ENCODE results near the gene COL9A1. TPM values are rescaled to one million over a fixed set of nuclear protein-coding genes. Genes with fewer than 3 reads are reported as not detected.
A peak's percentile ranks its signal among the peaks of the same experiment; 100 is the strongest.
"Not testable (repeated sequence)": the region's sequence is repeated elsewhere in the genome, so short reads cannot be mapped to it uniquely, and the experiment has no call there.

COL9A1 gene
- total RNA-seq = under 1 TPM in 1 of 2 donors, not detected in 1; 0.17 TPM

GRCh38 chr6:70303034-70303525 lies at the start of gene COL9A1:
Gene COL9A1, minus strand, starts transcription at chr6:70303084. Its CDS starts 160 bp downstream, at chr6:70302924.
- ATAC-seq (replicated peaks) = no peak
- Mint-ChIP-seq H3K27ac (no peak within 1 kb of the TSS), H3K9me3 (no peaks in the 10 kb centered on the region), H3K4me3 (no peak within 1 kb of the TSS), H3K4me1 (no peaks in the 10 kb centered on the region), H3K27me3 (peaks cover 50% of the 10 kb centered on the region), H3K36me3 (ENCODE audit: low read depth) (no peaks in the 10 kb centered on the region)

- H3K27ac Mint-ChIP-seq = no peak overlapping the region
Observed at GRCh38 chr6:70351461-70351860, 48.6 kb upstream of the COL9A1 start.

GRCh38 chr6:70345619-70346018 lies 42.7 kb upstream of the COL9A1 start:
- H3K27me3 Mint-ChIP-seq = peaks cover 35% of the 10 kb centered on the region
- no peak overlapping the region for H3K27ac Mint-ChIP-seq
- H3K9me3 Mint-ChIP-seq = no peaks in the 10 kb centered on the region
- ATAC-seq (replicated peaks) = no peak
- no peak overlapping the region for H3K4me3 Mint-ChIP-seq
- H3K4me1 Mint-ChIP-seq = no peaks in the 10 kb centered on the region
- H3K36me3 Mint-ChIP-seq (ENCODE audit: low read depth) = no peaks in the 10 kb centered on the region

More at GRCh38 chr6:70351461-70351860, 48.6 kb upstream of the COL9A1 start:
- Mint-ChIP-seq H3K4me1 (no peaks in the 10 kb centered on the region), H3K4me3 (no peak overlapping the region), H3K27me3 (peaks cover 2% of the 10 kb centered on the region), H3K9me3 (no peaks in the 10 kb centered on the region), H3K36me3 (ENCODE audit: low read depth) (no peaks in the 10 kb centered on the region)
- ATAC-seq (replicated peaks) = no peak

- H3K4me3 Mint-ChIP-seq = no peak overlapping the region
- no peaks in the 10 kb centered on the region for H3K4me1 Mint-ChIP-seq
- no peaks in the 10 kb centered on the region for H3K9me3 Mint-ChIP-seq
- H3K36me3 Mint-ChIP-seq (ENCODE audit: low read depth) = no peaks in the 10 kb centered on the region
- no peak overlapping the region for H3K27ac Mint-ChIP-seq
- ATAC-seq (replicated peaks) = no peak
- peaks cover 36% of the 10 kb centered on the region for H3K27me3 Mint-ChIP-seq
Observed at GRCh38 chr6:70343313-70343712, 40.4 kb upstream of the COL9A1 start.

GRCh38 chr6:70339810-70340209 lies 36.9 kb upstream of the COL9A1 start:
- not testable (repeated sequence) for H3K4me1 Mint-ChIP-seq; H3K27ac Mint-ChIP-seq; H3K4me3 Mint-ChIP-seq; H3K9me3 Mint-ChIP-seq; ATAC-seq (replicated peaks); H3K36me3 Mint-ChIP-seq (ENCODE audit: low read depth)
- H3K27me3 Mint-ChIP-seq = peaks cover 29% of the 10 kb centered on the region

- Mint-ChIP-seq H3K27ac (no peak overlapping the region), H3K27me3 (peaks cover 24% of the 10 kb centered on the region), H3K4me3 (no peak overlapping the region), H3K4me1 (no peaks in the 10 kb centered on the region), H3K36me3 (ENCODE audit: low read depth) (no peaks in the 10 kb centered on the region), H3K9me3 (no peaks in the 10 kb centered on the region)
- no peak for ATAC-seq (replicated peaks)
Observed at GRCh38 chr6:70338775-70339174, 35.9 kb upstream of the COL9A1 start.

- H3K27me3 Mint-ChIP-seq = peaks cover 31% of the 10 kb centered on the region
- H3K27ac Mint-ChIP-seq = no peak overlapping the region
- H3K9me3 Mint-ChIP-seq = no peaks in the 10 kb centered on the region
- H3K4me3 Mint-ChIP-seq = no peak overlapping the region
- no peaks in the 10 kb centered on the region for H3K36me3 Mint-ChIP-seq (ENCODE audit: low read depth)
- ATAC-seq (replicated peaks) = no peak
- no peaks in the 10 kb centered on the region for H3K4me1 Mint-ChIP-seq
Observed at GRCh38 chr6:70337743-70338105, 34.8 kb upstream of the COL9A1 start.

GRCh38 chr6:70336996-70337742 lies 34.3 kb upstream of the COL9A1 start:
- Mint-ChIP-seq H3K4me1 (no peaks in the 10 kb centered on the region), H3K27ac (no peak overlapping the region), H3K27me3 (peaks cover 34% of the 10 kb centered on the region), H3K9me3 (peaks cover 2% of the 10 kb centered on the region), H3K4me3 (no peak overlapping the region), H3K36me3 (ENCODE audit: low read depth) (no peaks in the 10 kb centered on the region)
- ATAC-seq (replicated peaks) = no peak

- Mint-ChIP-seq H3K36me3 (ENCODE audit: low read depth) (no peaks in the 10 kb centered on the region), H3K9me3 (no peaks in the 10 kb centered on the region), H3K27me3 (peaks cover 13% of the 10 kb centered on the region), H3K4me1 (no peaks in the 10 kb centered on the region), H3K4me3 (no peak overlapping the region), H3K27ac (no peak overlapping the region)
- no peak for ATAC-seq (replicated peaks)
Observed at GRCh38 chr6:70327036-70327435, 24.2 kb upstream of the COL9A1 start.

- no peaks in the 10 kb centered on the region for H3K36me3 Mint-ChIP-seq (ENCODE audit: low read depth)
- no peaks in the 10 kb centered on the region for H3K9me3 Mint-ChIP-seq
- no peak overlapping the region for H3K4me3 Mint-ChIP-seq
- no peaks in the 10 kb centered on the region for H3K4me1 Mint-ChIP-seq
- peaks cover 3% of the 10 kb centered on the region for H3K27me3 Mint-ChIP-seq
- no peak overlapping the region for H3K27ac Mint-ChIP-seq
- ATAC-seq (replicated peaks) = no peak
Observed at GRCh38 chr6:70325009-70325408, 22.1 kb upstream of the COL9A1 start.

- H3K27ac Mint-ChIP-seq; H3K4me1 Mint-ChIP-seq; H3K4me3 Mint-ChIP-seq; H3K9me3 Mint-ChIP-seq; ATAC-seq (replicated peaks); H3K36me3 Mint-ChIP-seq (ENCODE audit: low read depth): not testable (repeated sequence)
- H3K27me3 Mint-ChIP-seq = peaks cover 18% of the 10 kb centered on the region
Observed at GRCh38 chr6:70317799-70318198, 14.9 kb upstream of the COL9A1 start.

GRCh38 chr6:70315079-70315751 lies 12.3 kb upstream of the COL9A1 start:
- Mint-ChIP-seq H3K4me3 (no peak overlapping the region), H3K4me1 (peaks cover 4% of the 10 kb centered on the region), H3K36me3 (ENCODE audit: low read depth) (no peaks in the 10 kb centered on the region), H3K27ac (no peak overlapping the region), H3K27me3 (peaks cover 23% of the 10 kb centered on the region), H3K9me3 (no peaks in the 10 kb centered on the region)
- no peak for ATAC-seq (replicated peaks)

- Mint-ChIP-seq H3K27ac (no peak overlapping the region), H3K27me3 (peaks cover 26% of the 10 kb centered on the region), H3K4me1 (peaks cover 4% of the 10 kb centered on the region), H3K4me3 (no peak overlapping the region), H3K36me3 (ENCODE audit: low read depth) (no peaks in the 10 kb centered on the region), H3K9me3 (no peaks in the 10 kb centered on the region)
- no peak for ATAC-seq (replicated peaks)
Observed at GRCh38 chr6:70314296-70314695, 11.4 kb upstream of the COL9A1 start.

- peak; percentile 60 for ATAC-seq (replicated peaks)
- peaks cover 28% of the 10 kb centered on the region for H3K27me3 Mint-ChIP-seq
- H3K27ac Mint-ChIP-seq = no peak overlapping the region
- no peaks in the 10 kb centered on the region for H3K36me3 Mint-ChIP-seq (ENCODE audit: low read depth)
- H3K4me1 Mint-ChIP-seq = peaks cover 4% of the 10 kb centered on the region
- H3K4me3 Mint-ChIP-seq = no peak overlapping the region
- H3K9me3 Mint-ChIP-seq = no peaks in the 10 kb centered on the region
Observed at GRCh38 chr6:70312165-70312745, 9.4 kb upstream of the COL9A1 start.
